DMS 273 treated with DMSO at 0.1 percent for 48 hours (cell line): ENCODE data around the gene CROT.

Source experiments
- DNase-seq: peaks from one replicate; lab custom pipeline; 2025; lab: John Stamatoyannopoulos, UW

CROT gene

GRCh38 chr7:87414794-87415188, 69.3 kb downstream of the CROT start:
- no peak for DNase-seq

DNA sequence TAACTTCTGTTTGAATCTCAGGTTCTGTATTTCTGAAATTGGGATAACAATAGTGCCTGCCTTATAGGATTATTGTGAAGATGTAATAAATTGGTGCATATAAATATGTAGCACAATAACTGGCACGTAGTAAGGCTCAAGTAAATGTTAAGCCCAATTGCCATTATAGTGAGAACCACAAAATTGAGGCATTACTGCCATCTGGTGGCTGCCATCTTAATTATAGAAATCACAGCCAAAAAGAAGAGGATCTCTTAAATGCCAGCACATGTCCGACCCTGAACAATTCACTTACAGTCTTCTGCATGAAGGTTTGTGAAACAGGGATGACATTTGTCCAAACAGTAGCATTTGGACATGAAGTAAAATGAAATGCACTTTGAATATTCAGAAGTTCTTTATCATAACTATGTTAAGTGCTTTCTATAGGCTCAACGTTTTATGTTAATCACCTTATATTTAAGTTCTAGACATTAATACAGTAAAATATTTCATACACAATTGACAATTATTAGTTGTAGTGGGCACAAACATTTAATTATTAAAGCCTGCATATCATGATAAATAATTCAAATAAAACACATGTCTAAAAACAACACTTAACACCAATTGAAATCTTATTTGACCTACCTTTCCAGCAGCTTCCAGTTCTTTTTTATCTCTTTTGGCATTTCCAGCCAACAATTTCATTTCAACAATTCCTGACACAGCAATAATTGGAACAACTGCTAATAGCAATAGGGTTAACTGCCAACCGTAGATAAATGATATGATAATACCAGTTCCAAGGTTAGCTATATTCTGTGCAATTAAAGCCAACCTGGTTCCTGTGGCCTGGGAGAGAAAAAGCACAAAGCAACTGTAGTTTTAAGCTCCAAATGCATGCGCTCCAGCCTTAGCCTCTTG, 71.5 kb downstream of the CROT start:
- peak; percentile 44 for DNase-seq

DNA sequence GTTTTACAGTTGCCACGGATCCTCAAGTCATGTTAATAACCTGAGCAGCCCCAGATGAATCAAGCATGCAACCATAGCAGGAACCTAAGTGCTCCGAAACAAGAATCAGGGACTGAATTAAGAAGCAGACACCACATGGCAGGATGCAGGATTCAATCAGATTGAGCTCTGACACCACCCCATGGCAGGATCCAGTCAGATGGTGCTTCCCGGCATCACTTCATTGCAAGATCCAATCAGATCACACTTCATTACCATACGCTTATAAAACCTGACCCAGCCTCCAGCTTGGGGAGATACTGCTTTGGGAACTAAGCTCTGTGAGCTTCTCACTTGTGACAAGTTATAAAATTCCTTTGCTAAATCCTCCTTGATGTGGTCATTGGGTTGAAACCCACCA, 74.7 kb downstream of the CROT start:
- no peak for DNase-seq

GRCh38 chr7:87424075-87424474, 78.6 kb downstream of the CROT start:
- no peak for DNase-seq

- no peak for DNase-seq
Measured at GRCh38 chr7:87426160-87426559, 80.7 kb downstream of the CROT start.

DNA sequence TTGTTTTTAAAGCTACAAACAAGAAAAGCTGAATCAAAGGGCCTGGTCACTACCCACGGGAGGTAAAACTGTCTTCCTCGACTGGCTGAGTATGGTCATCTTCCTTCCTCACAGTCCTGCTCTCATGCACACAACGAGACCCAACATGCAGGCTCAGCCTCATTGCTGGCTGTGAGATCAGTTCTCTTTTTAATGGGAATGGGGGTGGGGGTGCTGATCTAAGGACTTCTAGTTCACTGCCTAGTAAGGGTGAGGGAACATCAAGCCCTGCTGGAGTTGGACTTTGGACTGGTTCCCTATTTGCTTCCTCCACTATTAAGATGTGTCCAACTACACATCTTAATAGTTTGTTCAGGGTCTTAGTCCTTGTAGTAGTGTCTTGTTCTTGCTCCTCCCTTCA, 81.8 kb downstream of the CROT start:
- DNase-seq, result no peak

GRCh38 chr7:87432536-87432935, 87.1 kb downstream of the CROT start:
- no peak for DNase-seq

GRCh38 chr7:87435546-87435945, 90.1 kb downstream of the CROT start:
- DNase-seq, result no peak

DNA sequence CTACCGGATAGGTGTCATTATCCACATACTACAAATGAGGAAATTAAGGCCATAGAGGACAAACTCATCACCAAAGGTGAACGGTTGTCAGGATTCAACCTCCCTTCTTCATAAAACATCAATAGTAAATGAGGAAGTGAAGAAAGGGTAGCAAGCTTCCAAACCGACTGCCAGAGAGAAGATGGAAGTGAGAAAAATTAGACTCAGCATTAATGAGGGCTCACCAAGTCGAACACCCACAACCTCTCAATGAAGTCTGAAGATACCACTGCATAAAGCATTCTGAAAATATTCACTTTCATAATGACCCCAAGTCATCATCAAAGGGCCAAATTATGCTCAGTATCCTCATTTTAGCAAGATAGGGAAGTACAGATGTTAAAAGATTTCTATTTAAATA, 100.4 kb downstream of the CROT start:
- DNase-seq, result no peak

- DNase-seq, result no peak
Measured at GRCh38 chr7:87447116-87447635, 101.7 kb downstream of the CROT start.

DNA sequence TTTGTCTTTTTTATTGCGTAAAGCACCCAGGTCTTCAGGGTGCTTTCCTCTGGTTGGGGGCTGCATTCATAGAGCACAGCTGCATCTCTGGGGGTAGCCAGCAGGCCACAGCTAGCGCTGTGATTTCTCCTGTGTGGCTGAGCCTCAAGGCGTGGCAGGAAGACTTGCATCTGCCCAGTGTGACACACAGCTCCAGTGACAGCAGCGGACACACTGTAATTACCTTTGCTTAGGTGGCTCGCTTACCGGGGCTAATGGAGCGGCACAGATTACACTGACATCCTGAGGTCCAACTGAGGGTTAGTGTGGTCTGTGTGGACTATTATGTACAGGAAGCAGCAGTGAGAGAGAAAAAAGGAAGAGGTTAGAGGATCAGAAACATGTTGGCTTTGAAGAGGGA, 102.9 kb downstream of the CROT start:
- DNase-seq, result no peak
